Measurements from ENCODE around the gene CHRD.
"Not testable (repeated sequence)": the region's sequence is repeated elsewhere in the genome, so short reads cannot be mapped to it uniquely, and the experiment has no call there.

The CHRD gene

DNA sequence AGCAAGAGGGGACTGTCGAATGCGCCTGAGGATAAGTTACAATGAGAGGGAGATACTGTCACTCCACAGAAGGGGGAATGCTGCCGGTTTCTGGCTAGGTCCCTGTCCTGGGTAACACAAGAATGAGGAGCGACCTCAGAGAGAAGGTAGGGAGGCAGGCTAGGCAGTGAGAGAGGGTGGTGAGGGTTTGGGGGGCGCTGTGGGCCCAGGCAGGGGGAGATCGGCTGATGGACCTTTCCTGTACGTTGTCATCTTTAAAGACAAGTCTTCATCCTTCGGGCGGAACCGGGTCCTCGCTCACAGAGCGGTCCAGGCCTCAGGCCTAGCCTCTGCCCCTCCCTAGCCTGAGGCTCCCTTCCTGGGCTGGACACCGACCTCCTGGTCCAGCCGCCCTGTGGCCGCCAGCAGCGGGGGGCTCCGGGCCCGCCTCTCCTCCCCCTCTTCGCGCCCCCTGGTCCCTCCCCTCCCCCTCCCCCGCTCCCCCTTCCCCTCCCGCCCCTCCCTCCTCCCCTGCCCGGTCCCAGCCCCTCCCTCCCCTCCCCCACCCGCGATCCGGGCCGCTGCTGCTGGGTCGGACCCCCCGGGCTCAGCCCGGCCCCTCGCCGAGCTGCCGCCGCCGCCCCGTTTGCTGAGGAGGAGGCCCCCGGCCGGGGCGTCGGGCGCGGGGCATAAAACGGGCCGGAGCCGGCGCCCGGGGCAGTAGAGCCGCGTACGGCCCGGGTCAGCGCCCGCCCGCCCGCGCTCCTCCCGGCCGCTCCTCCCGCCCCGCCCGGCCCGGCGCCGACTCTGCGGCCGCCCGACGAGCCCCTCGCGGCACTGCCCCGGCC, at the start of gene CHRD:
Gene CHRD (plus strand): TSS at position 697 of the 827 bp plus-strand sequence. CDS start 265 bp downstream, outside the sequence.
- DNase-seq = no peak

- no peak for DNase-seq
Observed at GRCh38 chr3:184332370-184333090, 47.3 kb upstream of the CHRD start.

DNA sequence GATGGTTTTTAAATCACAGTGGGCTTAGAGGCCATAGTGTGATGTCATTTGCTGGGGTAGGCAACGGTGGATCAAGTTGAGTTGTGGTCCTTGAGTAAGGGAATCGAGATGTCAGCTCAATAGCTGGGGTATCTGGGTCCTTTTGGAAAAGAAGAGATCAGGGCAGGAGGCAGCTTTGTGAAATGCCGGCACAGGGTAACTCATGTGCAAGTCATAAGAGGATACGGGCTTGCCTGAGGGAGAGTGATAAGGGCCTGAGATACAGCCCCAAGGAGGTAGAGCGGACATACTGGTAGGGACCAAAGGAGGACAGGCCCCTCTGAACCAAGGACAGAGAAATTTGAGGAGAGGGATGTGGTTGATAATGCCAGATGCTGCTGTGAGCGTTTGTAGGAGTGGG, 46.7 kb upstream of the CHRD start:
- DNase-seq = no peak

GRCh38 chr3:184333700-184334099, 46.2 kb upstream of the CHRD start:
- DNase-seq = no peak

DNA sequence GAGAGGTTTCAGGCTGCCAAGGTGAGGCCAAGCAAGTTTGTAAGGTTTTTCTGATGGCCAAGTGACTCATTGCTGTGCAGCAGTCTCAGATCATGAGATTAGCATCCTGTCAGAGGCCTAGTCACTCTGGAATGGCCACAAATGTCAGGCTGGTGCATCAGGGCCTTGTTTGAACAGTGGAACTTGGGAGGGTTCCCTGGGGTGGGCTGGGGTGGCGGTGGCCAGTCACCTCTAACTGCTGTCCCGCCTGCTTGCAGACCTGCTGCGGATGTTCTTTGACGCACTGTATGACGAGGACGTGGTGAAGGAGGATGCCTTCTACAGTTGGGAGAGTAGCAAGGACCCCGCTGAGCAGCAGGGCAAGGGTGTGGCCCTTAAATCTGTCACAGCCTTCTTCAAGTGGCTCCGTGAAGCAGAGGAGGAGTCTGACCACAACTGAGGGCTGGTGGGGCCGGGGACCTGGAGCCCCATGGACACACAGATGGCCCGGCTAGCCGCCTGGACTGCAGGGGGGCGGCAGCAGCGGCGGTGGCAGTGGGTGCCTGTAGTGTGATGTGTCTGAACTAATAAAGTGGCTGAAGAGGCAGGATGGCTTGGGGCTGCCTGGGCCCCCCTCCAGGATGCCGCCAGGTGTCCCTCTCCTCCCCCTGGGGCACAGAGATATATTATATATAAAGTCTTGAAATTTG, 45.2 kb upstream of the CHRD start:
- DNase-seq = peak; percentile 69

DNA sequence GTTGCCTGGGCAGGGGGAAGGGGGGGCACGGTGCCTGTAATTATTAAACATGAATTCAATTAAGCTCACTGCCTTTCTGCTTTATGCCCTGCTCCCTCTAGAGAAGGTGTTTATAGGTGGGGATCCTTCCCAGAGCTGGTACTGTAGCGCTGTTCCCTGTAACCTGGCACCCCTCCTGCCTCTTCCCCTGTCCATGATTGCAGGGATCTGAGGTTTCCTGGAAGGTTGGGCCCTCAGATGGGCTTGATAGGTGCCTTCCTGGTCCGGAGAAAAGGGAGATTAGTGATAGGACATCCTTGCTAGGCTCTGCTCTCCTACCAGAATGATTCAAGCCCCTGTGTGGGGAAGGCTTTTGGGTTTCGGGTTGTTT, 44.6 kb upstream of the CHRD start:
- no peak for DNase-seq

DNA sequence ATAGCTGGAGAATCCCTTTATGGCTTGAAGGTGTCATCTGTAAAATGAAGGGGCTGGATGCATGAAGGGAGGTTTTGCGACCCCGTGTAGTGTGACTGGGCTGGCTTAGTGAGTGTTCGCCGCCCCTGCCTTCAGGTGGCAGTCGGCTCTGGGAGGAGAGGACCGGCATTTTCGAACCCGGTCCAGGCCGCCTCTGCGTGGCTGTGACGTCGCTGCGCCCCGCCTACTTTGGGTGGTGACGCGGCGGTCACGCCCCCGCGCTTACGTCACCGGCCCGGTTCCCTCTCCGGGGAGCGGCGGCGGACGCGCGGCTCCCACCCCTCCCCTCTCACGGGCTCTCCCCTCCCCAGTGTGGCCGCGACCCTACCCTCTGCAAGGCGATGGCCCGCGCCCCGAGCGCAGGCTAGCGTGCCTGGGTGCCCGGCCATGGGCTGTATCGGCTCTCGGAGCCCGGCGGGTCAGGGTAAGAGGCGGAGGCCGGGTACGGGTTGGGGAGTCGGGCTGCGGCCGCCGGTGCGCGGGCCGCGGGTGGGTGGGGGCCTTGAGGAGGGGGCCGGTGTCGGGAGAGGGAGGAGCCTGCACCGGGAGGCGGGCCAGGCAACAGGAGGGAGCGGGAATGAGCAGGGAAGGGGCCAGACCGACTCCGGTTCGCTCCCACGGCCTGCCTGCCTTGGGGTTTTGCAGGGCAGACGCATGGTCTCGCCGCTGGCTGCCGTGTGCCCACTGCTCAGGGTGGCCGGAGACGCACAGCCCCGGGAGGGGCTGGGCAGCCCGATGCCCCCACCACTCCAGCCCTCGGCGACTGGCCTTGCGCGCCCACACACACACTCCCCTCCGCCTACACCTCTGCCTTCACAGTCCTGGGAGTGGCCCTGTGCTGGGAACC, 44.0 kb upstream of the CHRD start:
- DNase-seq = peak; percentile 91

GRCh38 chr3:184336547-184337398, 43.1 kb upstream of the CHRD start:
- no peak for DNase-seq

GRCh38 chr3:184337399-184337714, 42.5 kb upstream of the CHRD start, which contains the start of gene FAM131A:
FAM131A (plus strand) TSS chr3:184337600; CDS start chr3:184337631, 31 bp downstream.
- DNase-seq = no peak

- no peak for DNase-seq
Observed at GRCh38 chr3:184337981-184338380, 41.9 kb upstream of the CHRD start.

- no peak for DNase-seq
Observed at GRCh38 chr3:184338511-184338945, 41.3 kb upstream of the CHRD start.

DNA sequence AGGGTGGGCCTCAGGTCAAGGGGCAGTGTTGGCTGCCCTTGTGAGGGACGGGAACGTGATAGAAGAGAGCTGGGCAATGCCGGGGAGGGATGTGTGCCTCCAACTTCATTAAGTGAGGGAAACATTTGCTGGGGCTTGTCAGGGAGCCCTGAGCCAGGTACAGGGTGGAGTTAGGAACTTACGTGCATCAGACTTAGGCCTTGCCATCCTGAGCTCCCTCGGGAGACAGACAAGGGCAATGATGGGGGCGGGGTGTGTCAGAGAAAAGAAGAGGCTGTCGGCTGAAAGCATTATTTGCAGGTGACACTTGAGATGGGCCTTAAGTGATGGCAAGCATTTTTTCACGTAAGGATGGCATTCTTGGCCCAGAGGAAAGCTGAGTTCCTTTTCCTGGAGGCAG, 40.9 kb upstream of the CHRD start:
- no peak for DNase-seq

DNA sequence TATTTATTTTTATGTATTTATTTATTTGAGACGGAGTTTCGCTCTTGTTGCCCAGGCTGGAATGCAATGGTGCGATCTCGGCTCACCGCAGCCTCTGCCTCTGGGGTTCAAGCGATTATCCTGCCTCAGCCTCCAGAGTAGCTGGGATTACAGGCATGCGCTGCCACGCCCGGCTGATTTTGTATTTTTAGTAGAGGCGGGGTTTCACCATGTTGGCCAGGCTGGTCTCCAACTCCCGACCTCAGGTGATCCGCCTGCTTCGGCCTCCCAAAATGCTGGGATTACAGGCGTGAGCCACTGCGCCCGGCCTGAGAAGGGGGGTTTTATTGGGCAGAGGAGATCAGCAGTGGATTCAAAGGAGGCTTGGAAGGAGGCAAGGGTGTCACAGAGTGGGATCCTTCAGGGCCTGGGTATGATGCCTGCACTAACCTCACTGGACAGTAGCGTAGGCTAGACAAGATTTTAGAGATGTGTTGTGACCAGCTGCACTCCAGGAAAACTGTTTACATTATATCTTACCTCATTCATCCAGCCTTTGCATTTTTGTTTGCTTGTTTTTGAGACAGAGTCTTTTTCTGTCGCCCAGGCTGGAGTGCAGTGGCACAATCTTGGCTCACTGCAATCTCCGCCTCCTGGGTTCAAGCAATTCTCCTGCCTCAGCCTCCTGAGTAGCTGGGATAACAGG, 40.3 kb upstream of the CHRD start:
- not testable (repeated sequence) for DNase-seq

DNA sequence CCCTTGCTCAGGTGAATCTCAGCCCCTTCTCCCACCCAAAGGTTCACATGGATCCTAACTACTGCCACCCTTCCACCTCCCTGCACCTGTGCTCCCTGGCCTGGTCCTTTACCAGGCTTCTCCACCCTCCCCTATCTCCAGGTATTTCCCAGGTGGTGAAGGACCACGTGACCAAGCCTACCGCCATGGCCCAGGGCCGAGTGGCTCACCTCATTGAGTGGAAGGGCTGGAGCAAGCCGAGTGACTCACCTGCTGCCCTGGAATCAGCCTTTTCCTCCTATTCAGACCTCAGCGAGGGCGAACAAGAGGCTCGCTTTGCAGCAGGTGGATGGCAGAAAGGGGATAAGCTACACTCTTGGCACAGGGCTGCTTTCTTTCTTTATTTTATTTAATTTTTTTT, 37.9 kb upstream of the CHRD start:
- DNase-seq = no peak

DNA sequence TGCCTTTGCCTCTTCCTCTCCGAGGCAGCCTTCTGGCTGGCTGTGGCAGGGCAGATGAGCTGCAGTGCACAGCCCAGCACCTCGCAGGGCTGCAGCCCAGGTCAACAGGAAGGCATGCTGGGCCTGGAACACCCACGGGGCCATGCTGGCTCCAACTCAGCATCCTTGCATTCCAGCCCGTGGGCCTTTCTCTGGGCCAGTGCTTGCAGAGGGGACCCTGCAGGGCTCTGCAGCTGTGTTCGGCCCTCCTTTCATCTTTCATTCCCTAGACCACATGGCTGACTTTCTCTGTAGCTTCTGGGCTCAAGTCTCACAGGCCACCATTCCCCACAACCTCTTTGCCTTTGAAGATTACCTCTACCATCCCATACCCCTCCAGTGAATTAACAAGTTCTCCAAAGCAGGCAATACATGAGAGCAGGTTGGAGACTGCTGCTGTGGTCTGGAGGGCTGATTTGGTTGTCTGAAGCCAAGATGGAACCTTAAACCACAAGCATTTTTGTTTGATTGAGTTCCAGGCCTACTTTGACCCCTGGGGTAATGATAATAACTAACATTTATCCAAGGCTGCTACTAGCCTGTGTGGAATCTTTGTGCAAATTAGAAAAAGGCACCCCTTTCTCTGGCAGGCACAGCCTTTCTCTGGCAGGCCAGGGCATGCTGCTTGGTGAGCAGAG, 36.5 kb upstream of the CHRD start:
- DNase-seq = no peak

GRCh38 chr3:184344579-184345316, 35.1 kb upstream of the CHRD start:
- DNase-seq = no peak

DNA sequence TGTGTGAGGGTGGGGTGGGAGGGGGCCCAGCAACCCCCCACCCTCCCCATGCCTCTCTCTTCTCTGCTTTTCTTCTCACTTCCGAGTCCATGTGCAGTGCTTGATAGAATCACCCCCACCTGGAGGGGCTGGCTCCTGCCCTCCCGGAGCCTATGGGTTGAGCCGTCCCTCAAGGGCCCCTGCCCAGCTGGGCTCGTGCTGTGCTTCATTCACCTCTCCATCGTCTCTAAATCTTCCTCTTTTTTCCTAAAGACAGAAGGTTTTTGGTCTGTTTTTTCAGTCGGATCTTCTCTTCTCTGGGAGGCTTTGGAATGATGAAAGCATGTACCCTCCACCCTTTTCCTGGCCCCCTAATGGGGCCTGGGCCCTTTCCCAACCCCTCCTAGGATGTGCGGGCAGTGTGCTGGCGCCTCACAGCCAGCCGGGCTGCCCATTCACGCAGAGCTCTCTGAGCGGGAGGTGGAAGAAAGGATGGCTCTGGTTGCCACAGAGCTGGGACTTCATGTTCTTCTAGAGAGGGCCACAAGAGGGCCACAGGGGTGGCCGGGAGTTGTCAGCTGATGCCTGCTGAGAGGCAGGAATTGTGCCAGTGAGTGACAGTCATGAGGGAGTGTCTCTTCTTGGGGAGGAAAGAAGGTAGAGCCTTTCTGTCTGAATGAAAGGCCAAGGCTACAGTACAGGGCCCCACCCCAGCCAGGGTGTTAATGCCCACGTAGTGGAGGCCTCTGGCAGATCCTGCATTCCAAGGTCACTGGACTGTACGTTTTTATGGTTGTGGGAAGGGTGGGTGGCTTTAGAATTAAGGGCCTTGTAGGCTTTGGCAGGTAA, 34.3 kb upstream of the CHRD start:
- DNase-seq = peak; percentile 36

GRCh38 chr3:184346480-184347190, 33.2 kb upstream of the CHRD start:
- no peak for DNase-seq

All from activated CD4-positive, alpha-beta T cell treated with anti-CD3 and anti-CD28 coated beads for 48 hours (primary cell).